ENCODE measurements around the gene MAPK8IP3.
A peak's percentile ranks its signal among the peaks of the same experiment; 100 is the strongest.
"Not testable (repeated sequence)": the region's sequence is repeated elsewhere in the genome, so short reads cannot be mapped to it uniquely, and the experiment has no call there.

The MAPK8IP3 gene

GRCh38 chr16:1788095-1788707 lies 82.2 kb downstream of the MAPK8IP3 start:
- DNase-seq = no peak

DNA sequence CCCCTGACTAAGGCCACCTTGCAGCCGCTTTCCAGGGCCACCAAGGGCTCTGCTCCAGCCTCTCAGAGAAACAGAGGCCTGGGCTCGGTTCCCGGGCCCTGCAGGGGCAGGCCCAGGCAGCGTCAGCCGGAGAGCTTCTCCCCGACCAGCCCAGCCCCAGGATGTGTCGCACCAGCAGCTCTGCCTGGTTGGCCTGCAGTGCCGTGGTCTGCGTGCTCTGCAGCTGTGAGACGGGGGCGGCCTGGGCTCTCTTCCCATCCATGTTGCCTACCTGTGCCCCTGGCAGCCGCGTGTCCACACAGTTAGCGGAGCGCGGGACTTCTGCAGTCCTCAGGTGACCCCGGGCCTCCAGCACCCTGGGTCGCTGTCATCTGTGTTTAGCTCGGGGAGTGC lies 82.7 kb downstream of the MAPK8IP3 start:
- DNase-seq = no peak

DNA sequence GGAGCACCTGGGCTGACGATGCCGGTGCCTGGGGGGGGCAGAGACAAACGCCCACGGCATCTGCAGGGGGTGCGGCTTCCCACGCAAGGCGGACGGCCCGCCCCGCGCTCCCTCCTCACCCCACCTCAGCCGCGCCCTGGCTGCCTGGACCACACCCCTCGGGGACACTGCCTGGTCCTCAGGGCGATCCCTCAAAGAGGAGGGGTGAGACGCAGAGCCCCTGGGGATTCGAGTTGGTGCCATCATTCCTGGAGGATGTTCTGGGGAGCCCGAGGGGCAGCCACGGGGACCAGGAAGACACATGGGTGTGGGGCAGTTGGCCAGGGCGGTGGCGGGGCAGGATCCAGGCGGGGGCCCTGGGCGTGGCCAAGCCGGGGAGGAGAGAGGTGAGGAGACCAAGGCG lies 83.6 kb downstream of the MAPK8IP3 start:
- DNase-seq = no peak

DNA sequence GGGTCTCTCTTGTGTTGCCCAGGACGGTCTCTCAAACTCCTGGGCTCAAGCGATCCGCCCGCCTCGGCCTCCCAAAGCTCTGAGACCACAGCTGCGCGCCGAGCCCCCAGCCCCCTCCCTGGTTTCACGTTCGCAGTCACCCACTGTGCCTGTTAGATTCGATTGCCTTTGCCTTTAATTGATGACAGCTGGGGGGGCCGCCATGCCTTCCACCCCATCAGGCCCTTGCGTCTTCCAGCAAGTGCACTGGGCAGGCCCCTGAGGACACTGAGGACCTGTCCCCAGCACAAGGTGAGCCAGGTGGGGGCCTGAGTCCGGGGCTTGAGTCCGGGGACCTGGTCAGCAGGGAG lies 84.2 kb downstream of the MAPK8IP3 start:
- no peak for DNase-seq

DNA sequence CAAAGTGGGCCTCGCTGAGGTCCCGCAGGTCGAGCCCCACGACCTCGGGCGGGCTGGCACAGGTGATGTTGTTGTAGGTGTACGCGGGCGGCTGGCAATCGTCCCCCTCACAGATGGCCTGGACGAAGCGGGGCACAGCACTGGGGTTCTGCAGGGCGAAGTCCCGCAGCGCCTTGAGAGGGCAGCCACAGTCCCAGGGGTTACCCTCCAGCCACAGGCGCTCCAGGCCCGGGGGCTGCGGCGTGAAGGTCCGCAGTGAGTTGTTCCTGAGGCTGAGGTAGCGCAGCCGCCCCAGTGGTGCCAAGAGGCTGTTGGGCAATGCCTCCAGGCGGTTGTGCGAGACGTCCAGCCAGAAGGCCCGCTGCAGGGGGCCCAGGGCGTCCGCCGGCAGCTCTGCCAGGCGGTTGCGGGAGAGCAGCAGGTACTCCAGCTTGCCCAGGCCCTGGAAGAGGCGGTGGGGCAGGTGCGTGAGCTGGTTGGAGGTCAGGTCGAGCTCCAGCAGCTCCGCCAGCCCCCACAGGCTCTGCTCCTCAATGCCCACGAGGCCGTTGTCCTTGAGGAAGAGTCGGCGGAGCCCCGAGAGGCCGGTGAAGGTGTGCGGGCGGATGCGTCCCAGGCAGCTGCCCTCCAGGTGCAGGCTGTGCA lies 84.7 kb downstream of the MAPK8IP3 start:
- DNase-seq = no peak

DNA sequence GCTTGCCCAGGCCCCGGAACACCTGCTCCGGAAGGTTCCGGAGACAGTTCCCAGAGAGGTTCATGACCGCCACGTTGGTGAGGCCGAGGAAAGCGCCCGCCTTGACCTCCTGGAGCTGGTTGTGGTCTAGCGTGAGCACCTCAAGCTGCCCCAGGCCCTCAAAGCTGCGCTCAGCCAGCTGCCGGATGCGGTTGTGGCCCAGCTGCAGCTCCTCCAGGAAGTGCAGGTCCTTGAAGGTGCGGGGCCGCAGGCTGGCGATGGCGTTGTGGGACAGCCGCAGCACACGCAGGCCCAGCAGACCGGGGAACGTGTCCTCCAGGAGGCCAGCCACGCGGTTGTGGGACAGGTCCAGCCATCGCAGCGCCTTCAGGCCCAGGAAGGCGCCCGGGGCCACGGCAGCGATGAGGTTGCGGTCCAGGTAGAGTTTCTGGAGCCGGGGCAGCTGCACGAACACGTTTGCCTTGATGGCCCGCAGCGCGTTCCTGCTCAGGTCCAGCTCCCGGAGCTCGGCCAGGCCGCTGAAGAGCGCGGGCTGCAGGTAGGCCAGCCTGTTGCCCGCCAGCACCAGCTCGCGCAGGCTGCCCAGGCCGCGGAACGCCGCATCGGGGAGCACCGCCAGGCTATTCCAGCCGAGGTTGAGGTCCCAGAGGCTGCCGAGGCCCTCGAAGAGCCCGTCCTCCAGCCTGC lies 85.4 kb downstream of the MAPK8IP3 start:
- no peak for DNase-seq

GRCh38 chr16:1791943-1792812 lies 86.2 kb downstream of the MAPK8IP3 start:
- DNase-seq = no peak

- DNase-seq = no peak
Measured at GRCh38 chr16:1792836-1793577, 87.0 kb downstream of the MAPK8IP3 start.

DNA sequence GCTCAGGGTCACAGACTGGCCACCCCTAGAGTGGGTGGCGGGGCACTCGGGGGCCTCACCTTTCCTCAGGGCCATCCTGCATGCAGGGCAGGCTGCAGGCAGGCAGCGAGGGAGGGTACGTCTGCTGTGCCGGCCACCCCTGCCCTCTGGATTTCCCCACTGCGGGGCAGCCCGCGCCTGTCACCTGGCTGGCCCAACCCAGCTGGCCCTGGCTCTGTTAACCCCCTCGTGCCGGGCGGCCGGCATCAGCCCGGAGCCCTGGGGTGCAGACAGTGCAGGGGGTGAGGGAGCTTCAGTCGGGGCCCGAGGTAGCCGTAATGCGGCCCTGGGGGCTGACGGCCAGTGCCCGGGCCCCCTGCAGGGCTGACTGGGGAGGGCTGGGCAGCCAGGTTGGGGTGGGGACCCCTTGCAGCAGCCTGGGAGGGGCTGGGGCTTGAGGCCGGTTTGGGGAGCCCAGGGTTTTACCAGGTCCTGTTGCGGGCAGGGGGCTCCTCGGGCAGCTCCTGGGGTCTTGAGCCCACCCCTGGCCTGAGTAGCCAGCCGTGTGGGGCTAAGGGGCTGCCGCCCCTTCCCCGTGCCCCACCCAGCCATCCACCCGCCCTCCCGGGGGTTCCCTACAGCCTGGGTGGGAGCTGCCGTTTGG lies 87.7 kb downstream of the MAPK8IP3 start, which contains the start of gene IGFALS:
Gene IGFALS (minus strand): TSS at position 128 of the 643 bp plus-strand sequence. CDS start 53 bp downstream, at position 75.
- DNase-seq = no peak

GRCh38 chr16:1794221-1794871 lies 88.4 kb downstream of the MAPK8IP3 start:
- no peak for DNase-seq

DNA sequence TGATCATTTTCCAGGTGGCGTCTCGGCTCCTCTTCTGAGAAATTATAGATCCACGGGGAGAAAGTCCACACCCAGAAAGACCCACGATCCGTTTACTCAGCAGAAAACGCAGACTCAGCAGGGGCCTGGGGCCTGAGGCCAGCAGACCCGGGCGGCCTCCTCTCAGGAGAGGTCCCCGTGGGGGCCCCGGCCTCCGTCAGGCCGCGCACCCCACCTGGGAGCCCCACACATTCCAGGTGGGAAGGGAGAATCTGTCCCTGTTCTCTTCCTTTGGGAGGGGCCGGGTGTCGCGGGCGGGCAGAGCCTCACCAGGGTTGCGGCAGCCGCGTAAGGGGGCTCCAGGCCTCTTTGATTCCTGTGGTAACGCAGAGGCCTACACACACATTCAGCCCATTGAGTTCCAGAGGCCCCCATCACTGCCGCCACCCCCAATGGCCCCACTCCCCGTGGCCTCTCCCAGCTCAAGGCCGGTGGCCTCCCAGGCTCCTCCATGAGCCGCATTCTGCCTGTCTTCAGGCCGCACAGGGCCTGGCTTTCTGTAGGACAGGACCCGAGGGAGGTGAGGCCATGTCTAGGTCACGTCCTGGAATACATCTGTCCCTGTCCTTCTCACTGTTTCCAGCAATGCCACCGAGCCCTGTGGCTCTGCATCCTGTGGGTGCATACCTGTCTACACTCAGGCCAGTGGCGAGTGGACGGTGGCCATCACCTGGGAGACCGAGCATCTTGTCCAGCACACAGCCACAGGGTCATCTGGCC lies 89.1 kb downstream of the MAPK8IP3 start:
- DNase-seq = no peak

- DNase-seq = not testable (repeated sequence)
Measured at GRCh38 chr16:1799263-1799662, 93.3 kb downstream of the MAPK8IP3 start.

DNA sequence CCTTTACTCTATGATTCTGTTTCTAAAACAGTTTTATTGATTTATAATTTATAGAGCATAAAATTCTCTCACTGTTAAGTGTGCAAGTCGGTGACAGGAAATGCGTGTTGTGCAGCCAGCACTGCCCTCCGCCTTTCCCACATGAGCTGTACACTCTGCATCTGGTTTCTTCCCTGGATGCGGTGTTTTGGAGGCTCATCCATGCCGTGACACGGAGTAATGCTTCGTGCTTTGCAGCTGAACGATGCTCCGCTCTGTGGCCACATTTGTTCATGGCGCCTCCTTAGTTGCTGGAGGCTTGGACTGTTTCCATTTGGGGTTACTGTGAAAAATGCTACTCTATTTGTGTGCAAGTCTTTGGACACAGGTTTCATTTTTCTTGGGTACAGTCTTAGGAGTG lies 94.7 kb downstream of the MAPK8IP3 start:
- DNase-seq = no peak

DNA sequence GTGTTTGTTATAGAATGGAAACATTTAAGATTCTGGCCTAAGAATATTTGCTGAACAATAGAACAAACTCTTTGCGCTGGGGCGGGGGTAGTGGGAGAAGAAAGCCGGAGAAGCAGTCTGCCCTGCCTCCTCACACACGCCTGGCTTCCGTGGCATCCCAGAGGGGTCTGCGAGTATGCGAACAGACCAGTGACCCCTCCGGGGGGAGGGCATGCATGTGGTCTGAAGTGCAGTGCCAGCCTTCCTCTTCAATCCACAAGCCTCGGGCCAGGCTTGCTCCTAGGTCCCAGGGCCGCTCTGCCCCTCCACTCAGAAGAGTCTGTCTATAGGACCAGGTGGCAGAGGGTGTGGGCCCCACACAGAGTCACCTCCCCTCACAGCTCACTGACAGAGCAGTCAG lies 101.6 kb downstream of the MAPK8IP3 start:
- DNase-seq = no peak

DNA sequence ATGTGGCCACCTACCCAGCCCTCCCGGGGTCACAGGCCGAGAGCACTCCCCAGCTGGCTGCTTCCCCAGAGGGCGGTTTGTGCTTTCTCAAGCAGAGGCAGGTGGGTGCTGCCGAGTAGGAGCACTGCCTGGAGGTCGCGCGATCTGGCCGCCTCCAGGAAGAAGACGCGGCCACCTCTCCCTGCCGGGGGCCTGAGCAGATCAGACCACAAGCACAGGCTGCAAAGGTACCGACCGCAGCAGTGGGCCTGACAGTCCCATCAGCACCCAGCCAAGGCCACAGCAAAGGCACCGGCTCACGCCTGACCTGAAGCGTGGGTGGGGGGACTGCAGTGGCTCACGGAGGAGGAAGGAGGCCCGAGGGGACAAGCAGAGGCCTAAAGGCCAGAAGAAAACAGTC lies 102.7 kb downstream of the MAPK8IP3 start:
- no peak for DNase-seq

- no peak for DNase-seq
Measured at GRCh38 chr16:1809281-1809801, 103.3 kb downstream of the MAPK8IP3 start.

DNA sequence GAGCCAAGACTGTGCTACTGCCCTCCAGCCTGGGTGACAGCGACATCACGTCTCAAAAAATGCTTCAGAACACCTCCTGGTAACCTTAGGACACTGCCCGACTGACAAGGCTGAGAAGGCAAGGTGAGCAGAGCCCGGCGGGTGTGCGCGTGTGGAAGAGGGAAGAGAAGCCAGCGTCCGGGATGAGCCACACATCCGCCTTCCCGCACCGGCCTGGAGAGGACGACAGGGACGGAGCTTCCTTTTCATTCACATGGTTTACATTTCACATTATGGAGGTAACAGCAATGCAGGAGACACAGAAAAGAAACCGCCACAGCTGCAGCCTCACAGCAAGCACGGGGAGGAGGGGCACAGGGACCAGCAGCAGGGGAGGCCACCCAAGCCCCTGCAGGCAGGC lies 104.1 kb downstream of the MAPK8IP3 start:
- DNase-seq = no peak

DNA sequence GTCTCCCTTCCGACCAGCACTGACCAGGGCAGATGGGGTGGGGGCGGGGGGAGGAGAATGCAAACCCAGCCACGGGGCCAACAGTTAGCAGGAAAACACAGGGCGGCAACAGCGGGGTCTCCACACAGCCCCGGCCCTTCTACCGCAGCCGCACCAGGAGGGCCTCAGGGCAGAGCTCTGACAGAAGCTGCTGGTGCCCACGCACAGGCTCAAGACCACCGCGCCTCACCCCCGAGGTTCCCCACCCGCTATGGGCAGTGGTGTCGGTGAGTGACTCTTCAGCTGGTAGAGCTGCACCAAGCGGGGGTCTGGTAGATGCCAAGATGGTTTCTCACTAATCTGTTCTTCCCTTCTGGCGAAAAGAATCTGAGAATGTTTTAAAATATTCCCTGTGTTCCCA lies 104.5 kb downstream of the MAPK8IP3 start:
- DNase-seq = no peak

DNA sequence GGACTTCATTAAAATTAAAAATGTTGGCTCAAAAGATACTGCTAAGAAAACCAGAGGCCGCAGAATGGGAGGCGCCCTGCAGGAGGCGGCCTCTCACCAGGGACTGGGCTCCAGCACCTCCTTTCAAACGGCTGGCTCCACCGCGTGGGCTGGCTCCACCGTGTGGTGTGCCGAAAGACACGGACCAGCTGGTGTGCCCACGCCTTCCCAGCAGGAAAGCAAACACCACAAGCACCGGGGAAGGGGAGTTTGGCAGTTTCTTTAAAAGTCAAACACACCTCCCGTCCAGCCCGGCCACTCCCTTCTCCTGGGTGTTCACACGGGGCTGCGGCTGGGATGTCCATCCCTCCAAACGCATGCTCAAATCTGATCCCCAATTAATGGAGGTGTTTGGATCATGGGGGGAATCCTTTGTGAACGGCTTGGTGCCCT lies 106.8 kb downstream of the MAPK8IP3 start:
- DNase-seq = peak; percentile 18

GRCh38 chr16:1815461-1815860 lies 109.5 kb downstream of the MAPK8IP3 start:
- no peak for DNase-seq
